K562 (cell line): ENCODE results near the gene ABHD16A. TPM values are rescaled to one million over a fixed set of nuclear protein-coding genes. Genes with fewer than 3 reads are reported as not detected.
A peak's percentile ranks its signal among the peaks of the same experiment; 100 is the strongest.

Experiments
- CUX1 ChIP-seq: fragments of 200-800 bp; sonication (Bioruptor generic); IDR thresholded peaks from 2 replicates; pipeline ENCODE4 v1.6.1; 2016; ENCODE audit warnings: missing genetic modification characterization, missing compliant biosample characterization
- DDX20 ChIP-seq: fragments of 450-650 bp; IDR thresholded peaks from 2 replicates; pipeline ENCODE4 v1.6.1; 2016; ENCODE audit warnings: missing genetic modification characterization, low read depth, mild to moderate bottlenecking, missing compliant biosample characterization, moderate library complexity
- HMGXB4 ChIP-seq: sonication (generic); formaldehyde crosslinking; IDR thresholded peaks from 2 replicates; pipeline ENCODE4 v1.8.1; 2023; ENCODE audit warnings: mild to moderate bottlenecking, missing genetic modification reagents
- LARP7 ChIP-seq: fragments of 450-650 bp; IDR thresholded peaks from 2 replicates; pipeline ENCODE4 v1.6.1; 2016
- MNT ChIP-seq, 2 experiments: fragments of 450-650 bp; conservative IDR thresholded peaks; 2 replicates each; pipeline ENCODE4 v1.6.1; 2017; ENCODE audit warnings: mild to moderate bottlenecking in 2 of 2, moderate library complexity in 2 of 2
- PCBP1 ChIP-seq: fragments of 200-400 bp; formaldehyde crosslinking; IDR thresholded peaks from 2 replicates; pipeline ENCODE4 v1.6.1; 2018; ENCODE audit warnings: mild to moderate bottlenecking, low read depth, low read length; ENCODE audit not compliant: poor library complexity, severe bottlenecking
- RBBP5 ChIP-seq: fragments of 200-600 bp; sonication (generic); IDR thresholded peaks from 2 replicates; pipeline ENCODE4 v1.6.1; 2012; ENCODE audit warnings: borderline replicate concordance, mild to moderate bottlenecking, low read length, control low read depth, inconsistent platforms; ENCODE audit not compliant: insufficient read depth, poor library complexity, severe bottlenecking
- RHOXF2B ChIP-seq: fragments of 250-450 bp; sonication (Bioruptor Pico); conservative IDR thresholded peaks from 2 replicates; pipeline ENCODE4 v1.5.1; 2021
- RNF2 ChIP-seq: sonication (generic); IDR thresholded peaks from 2 replicates; pipeline ENCODE4 v1.6.1; 2016
- RNF219 ChIP-seq: fragments of 250-450 bp; sonication (Bioruptor Pico); IDR thresholded peaks from 2 replicates; pipeline ENCODE4 v1.5.0; 2022; ENCODE audit warnings: mild to moderate bottlenecking
- SPI1 ChIP-seq: IDR thresholded peaks from 2 replicates; pipeline ENCODE4 v1.6.1; 2011; ENCODE audit warnings: low read depth, low read length, control low read depth, borderline replicate concordance
- XRCC4 ChIP-seq: IDR thresholded peaks from one replicate; pipeline ENCODE4 v1.6.1; 2011; ENCODE audit not compliant: insufficient read depth, insufficient read length; ENCODE audit errors: extremely low read depth
- ZNF140 ChIP-seq: fragments of 250-450 bp; sonication (Bioruptor Pico); IDR thresholded peaks from 2 replicates; pipeline ENCODE4 v1.8.0; 2021; ENCODE audit warnings: moderate library complexity, mild to moderate bottlenecking, inconsistent platforms
- ZNF398 ChIP-seq: fragments of 250-450 bp; sonication (Bioruptor Pico); IDR thresholded peaks from 2 replicates; pipeline ENCODE4 v1.8.0; 2021; ENCODE audit warnings: moderate library complexity, mild to moderate bottlenecking, inconsistent platforms
- polyA plus RNA-seq, 8 experiments: library from polyadenylated mRNA; depleted of rRNA in 4 of 8; stranded (reverse) in 5 of 8; unstranded in 3 of 8; fragments of >200 nt; fragmentation: Nextera tagmentation in 2 of 8; fragmentation: Illumina TruSeq in 1 of 8; extraction: Ambion mirVana in 2 of 8; extraction: Trizol in 1 of 8; gene quantifications; 2 replicates each; pipeline versions ENCODE4 v1.2.1 to v1.2.3, GENCODE V29; 2011 to 2014; ENCODE audit warnings: inconsistent platforms in 1 of 8, missing spikeins in 1 of 8
- total RNA-seq, 7 experiments: library from RNA; depleted of rRNA in 6 of 7; stranded (reverse); fragments of >200 nt in 6 of 7; fragmentation: Illumina TruSeq in 2 of 7; extraction: Trizol in 2 of 7; gene quantifications; 2 replicates each; pipeline versions ENCODE4 v1.2.1 to v1.2.3, GENCODE V29; 2011 to 2021; ENCODE audit warnings: low replicate concordance in 1 of 7

The ABHD16A gene
- total and polyA plus RNA-seq, 9 of the 15 experiments (the other 6 are each of a cell fraction or from before 2014, with no cell fraction given), result 25.8 to 120 (median 81.6) TPM

- TF ChIP-seq MNT (conservative IDR thresholded peaks at IDR 0.05) (no peak), PCBP1 (no peak), ZNF140 (CRISPR knock-in tag) (no peak), RBBP5 (no peak), XRCC4 (no peak), RHOXF2B (CRISPR knock-in tag) (no peak), RNF2 (no peak), RNF219 (CRISPR knock-in tag) (no peak), CUX1 (CRISPR knock-in tag) (no peak), ZNF398 (no peak), DDX20 (no peak), HMGXB4 (no peak), SPI1 (peak; percentile 36; the same call in 1 of the 2 replicates), LARP7 (no peak)
Measured at GRCh38 chr6:31651602-31652191, 51.4 kb downstream of the ABHD16A start (continued).
